BE2C (cell line): ENCODE data around the gene TUFM.
"Not testable (repeated sequence)": the region's sequence is repeated elsewhere in the genome, so short reads cannot be mapped to it uniquely, and the experiment has no call there.

Experiments used
- DNase-seq: peaks from one replicate; pipeline ENCODE4 v3.0.0-alpha.2; 2020
- H3K27me3 ChIP-seq: fragments of 250-450 bp; sonication (Bioruptor Pico); 2 replicates; pipeline ENCODE4 v1.5.1; 2020; ENCODE audit warnings: mild to moderate bottlenecking
- H3K36me3 ChIP-seq: fragments of 250-450 bp; sonication (Bioruptor Pico); 2 replicates; pipeline ENCODE4 v1.5.1; 2020; ENCODE audit warnings: mild to moderate bottlenecking
- H3K4me1 ChIP-seq: fragments of 250-450 bp; sonication (Bioruptor Pico); 2 replicates; pipeline ENCODE4 v1.5.1; 2020
- H3K4me3 ChIP-seq: 2 replicates; pipeline ENCODE4 v1.5.1; 2011; ENCODE audit warnings: low read depth, low read length
- H3K9me3 ChIP-seq: fragments of 250-450 bp; sonication (Bioruptor Pico); 2 replicates; pipeline ENCODE4 v1.5.1; 2020
- TF ChIP-seq, protein P1 (sequence below): IDR thresholded peaks from 2 replicates; pipeline ENCODE4 v1.5.1; 2012; ENCODE audit warnings: mild to moderate bottlenecking, low read depth, low read length

Gene TUFM

DNA sequence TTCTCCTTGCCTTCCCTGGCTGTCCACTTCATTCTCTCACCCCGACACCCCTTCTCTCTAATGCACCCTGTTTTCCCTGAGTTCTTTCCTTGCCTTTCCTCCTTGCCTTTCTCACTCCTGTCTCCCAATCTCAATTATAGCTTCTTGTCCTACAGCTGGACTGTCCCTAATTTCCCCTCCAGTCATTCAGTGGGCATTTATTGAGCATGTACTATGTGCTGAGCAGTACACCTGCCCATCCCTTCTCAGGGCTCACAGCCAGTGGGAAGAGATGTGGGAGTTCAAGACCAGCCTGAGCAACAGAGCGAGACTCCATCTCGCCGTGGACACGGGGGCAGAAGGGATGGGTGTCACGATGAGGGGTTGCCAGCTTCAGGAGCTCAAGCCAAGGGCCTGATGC is 37.9 kb upstream of the TUFM start:
- Histone ChIP-seq H3K9me3 (peaks cover 4% of the 10 kb centered on the region), H3K4me3 (no peak overlapping the region), H3K4me1 (no peaks in the 10 kb centered on the region), H3K36me3 (no peaks in the 10 kb centered on the region), H3K27me3 (no peaks in the 10 kb centered on the region)
- no peak for DNase-seq
- TF ChIP-seq, protein P1, sequence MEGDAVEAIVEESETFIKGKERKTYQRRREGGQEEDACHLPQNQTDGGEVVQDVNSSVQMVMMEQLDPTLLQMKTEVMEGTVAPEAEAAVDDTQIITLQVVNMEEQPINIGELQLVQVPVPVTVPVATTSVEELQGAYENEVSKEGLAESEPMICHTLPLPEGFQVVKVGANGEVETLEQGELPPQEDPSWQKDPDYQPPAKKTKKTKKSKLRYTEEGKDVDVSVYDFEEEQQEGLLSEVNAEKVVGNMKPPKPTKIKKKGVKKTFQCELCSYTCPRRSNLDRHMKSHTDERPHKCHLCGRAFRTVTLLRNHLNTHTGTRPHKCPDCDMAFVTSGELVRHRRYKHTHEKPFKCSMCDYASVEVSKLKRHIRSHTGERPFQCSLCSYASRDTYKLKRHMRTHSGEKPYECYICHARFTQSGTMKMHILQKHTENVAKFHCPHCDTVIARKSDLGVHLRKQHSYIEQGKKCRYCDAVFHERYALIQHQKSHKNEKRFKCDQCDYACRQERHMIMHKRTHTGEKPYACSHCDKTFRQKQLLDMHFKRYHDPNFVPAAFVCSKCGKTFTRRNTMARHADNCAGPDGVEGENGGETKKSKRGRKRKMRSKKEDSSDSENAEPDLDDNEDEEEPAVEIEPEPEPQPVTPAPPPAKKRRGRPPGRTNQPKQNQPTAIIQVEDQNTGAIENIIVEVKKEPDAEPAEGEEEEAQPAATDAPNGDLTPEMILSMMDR = no peak

DNA sequence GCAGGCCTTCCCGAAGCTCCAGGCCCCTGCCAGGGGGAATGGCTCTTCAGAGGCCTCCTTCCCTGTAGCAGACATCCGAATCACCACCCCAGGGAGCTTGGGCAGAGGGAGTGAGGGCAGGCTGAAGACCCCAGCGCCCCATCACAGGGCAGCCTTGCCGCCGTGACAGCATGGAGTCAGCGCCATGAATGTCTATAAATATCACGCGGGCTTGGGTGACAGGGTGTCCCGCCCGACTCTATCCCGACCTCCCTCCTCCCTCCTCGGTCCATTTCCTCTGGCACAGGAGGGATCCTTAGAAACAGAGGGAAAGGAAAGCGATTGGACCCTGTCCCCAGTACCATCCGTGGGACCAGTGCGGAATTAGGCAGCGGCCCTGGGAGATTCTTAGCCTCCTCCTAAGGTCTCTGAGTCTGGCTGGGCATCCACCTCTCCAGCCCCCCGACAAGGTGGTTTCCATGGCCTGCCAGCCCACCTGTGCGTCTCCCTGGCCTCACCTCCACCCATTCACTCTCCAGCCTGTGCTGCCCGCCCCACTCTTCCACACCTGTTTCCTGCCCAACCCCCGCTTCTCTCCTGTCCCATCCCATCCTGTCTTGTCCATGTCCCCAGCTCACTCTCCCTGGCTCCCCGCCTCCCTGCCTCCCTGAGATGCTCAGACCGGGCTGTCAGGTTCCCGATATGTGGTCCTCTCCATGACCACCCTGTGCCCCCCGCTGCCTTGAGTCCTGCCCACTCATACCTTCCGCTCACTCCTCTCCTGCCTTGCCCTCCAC is 37.3 kb upstream of the TUFM start:
- Histone ChIP-seq H3K9me3 (peaks cover 4% of the 10 kb centered on the region), H3K4me3 (no peak overlapping the region), H3K4me1 (no peaks in the 10 kb centered on the region), H3K36me3 (no peaks in the 10 kb centered on the region), H3K27me3 (no peaks in the 10 kb centered on the region)
- TF ChIP-seq, protein P1 = no peak
- DNase-seq = no peak

DNA sequence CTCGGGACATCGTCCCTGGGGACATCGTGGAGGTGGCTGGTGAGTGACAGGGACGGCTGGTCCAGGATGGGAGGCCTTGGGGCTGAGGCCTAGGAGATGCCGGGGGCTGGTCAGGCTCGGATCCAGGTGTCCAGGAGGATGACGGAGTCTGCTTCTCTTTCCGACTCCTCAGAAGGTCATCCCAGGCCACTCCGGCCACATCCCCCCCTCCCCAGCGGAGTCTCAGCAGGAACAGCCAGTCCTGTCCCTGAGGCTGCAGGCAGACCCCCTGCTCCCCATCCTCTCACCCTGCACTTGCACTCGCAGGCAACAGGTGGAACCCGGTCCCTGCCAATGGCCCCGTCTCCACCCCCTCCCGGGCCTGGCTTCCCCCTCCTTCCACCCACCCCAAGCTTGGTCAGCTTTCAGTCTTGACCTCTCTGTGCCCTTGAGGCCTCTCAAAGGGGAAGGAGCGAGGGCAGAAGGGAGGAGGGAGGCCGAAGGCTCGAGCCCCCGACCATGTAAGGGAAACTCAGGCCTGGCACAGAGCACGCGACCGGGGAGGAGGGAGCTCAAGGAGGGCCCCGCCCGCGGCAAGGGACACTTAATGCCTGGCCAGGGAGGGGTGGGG is 36.5 kb upstream of the TUFM start:
- peaks cover 4% of the 10 kb centered on the region for H3K9me3 ChIP-seq
- TF ChIP-seq, protein P1 = no peak
- H3K36me3 ChIP-seq = no peaks in the 10 kb centered on the region
- no peak overlapping the region for H3K4me3 ChIP-seq
- H3K4me1 ChIP-seq = no peaks in the 10 kb centered on the region
- no peaks in the 10 kb centered on the region for H3K27me3 ChIP-seq
- DNase-seq = no peak

DNA sequence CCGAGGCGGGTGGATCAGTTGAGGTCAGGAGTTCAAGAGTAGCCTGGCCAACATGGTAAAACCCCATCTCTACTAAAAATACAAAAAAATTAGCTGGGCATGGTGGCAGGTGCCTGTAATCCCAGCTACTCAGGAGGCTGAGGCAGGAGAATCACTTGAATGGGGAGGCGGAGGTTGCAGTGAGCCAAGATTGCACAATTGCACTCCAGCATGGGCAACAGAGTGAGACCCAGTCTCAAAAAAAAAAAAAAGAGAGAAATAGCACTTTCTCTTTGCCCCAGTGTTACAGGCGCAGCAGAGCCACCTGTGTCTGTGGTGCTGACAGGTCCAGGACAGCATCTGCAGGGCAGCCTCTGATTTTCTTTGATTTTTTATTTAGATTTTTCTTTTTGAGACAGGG is 35.4 kb upstream of the TUFM start:
- DNase-seq, H3K27me3 ChIP-seq, H3K4me1 ChIP-seq, H3K36me3 ChIP-seq, H3K9me3 ChIP-seq, H3K4me3 ChIP-seq: not testable (repeated sequence)

DNA sequence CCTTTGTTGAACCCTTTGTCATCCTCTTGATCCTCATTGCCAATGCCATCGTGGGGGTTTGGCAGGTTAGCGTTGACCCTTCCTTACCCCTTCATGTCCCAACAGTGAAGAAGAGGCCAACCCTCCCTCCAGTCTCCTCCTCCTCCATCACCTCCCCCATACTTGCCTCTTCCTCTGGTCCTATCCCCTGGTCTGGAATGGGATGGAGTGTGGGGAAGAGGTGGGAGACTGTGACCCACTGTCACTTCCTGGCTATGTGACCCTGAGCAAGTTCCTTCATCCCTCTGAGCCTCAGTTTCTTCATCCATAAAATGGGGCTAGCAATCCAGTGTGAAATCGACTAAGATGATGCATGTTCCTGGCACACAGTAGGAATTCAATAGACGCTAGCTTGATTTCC is 34.8 kb upstream of the TUFM start:
- DNase-seq = no peak
- no peaks in the 10 kb centered on the region for H3K4me1 ChIP-seq
- TF ChIP-seq, protein P1 = no peak
- H3K4me3 ChIP-seq = no peak overlapping the region
- H3K9me3 ChIP-seq = peaks cover 4% of the 10 kb centered on the region
- H3K27me3 ChIP-seq = no peaks in the 10 kb centered on the region
- H3K36me3 ChIP-seq = no peaks in the 10 kb centered on the region

DNA sequence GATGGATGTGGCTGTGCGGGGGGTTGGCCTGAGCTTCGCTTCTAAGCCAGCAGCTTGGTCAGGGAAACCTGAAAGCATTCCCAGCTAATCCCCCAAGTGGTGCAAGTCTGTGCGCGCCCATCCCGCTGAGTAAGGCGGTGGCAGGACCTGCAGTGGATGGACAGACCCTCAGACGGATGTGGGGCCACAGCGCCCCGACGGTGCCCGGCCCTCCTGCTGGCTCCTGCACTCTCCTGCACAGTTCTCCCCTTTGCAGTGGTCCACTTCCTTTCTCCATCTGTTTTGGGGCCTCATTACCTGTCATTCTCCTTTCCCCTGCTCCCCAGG is 34.4 kb upstream of the TUFM start:
- Histone ChIP-seq H3K9me3 (peaks cover 4% of the 10 kb centered on the region), H3K36me3 (no peaks in the 10 kb centered on the region), H3K4me3 (no peak overlapping the region), H3K27me3 (no peaks in the 10 kb centered on the region), H3K4me1 (no peaks in the 10 kb centered on the region)
- DNase-seq = no peak
- TF ChIP-seq, protein P1 = no peak
